Karpas-422 (cell line): Measurements from ENCODE around the gene NAGS. TPM values are rescaled to one million over a fixed set of nuclear protein-coding genes. Genes with fewer than 3 reads are reported as not detected.
"Not testable (repeated sequence)": the region's sequence is repeated elsewhere in the genome, so short reads cannot be mapped to it uniquely, and the experiment has no call there.

Experiments
- DNase-seq: peaks from one replicate; pipeline ENCODE4 v3.0.0-alpha.2; 2015
- H2AFZ ChIP-seq: fragments of 200-600 bp; sonication (generic); 2 replicates; pipeline ENCODE4 v1.6.1; 2014; ENCODE audit warnings: antibody characterized with exemption, low read length, mixed read lengths
- H3K27ac ChIP-seq: fragments of 200-600 bp; sonication (generic); 2 replicates; pipeline ENCODE4 v1.5.1; 2014; ENCODE audit warnings: mild to moderate bottlenecking, low read length, moderate library complexity
- H3K27me3 ChIP-seq: fragments of 200-600 bp; sonication (generic); 2 replicates; pipeline ENCODE4 v1.6.1; 2014; ENCODE audit warnings: low read length, mixed read lengths
- H3K36me3 ChIP-seq: fragments of 200-600 bp; sonication (generic); 2 replicates; pipeline ENCODE4 v1.6.1; 2014; ENCODE audit warnings: low read length, mixed read lengths; ENCODE audit not compliant: insufficient read depth
- H3K4me1 ChIP-seq: fragments of 200-600 bp; sonication (generic); 2 replicates; pipeline ENCODE4 v1.6.1; 2014; ENCODE audit warnings: mild to moderate bottlenecking, low read length, mixed read lengths
- H3K4me2 ChIP-seq: fragments of 200-600 bp; sonication (generic); 2 replicates; pipeline ENCODE4 v1.6.1; 2014; ENCODE audit warnings: low read length, low read depth, mild to moderate bottlenecking; ENCODE audit not compliant: poor library complexity, severe bottlenecking
- H3K4me3 ChIP-seq: fragments of 200-600 bp; sonication (generic); 2 replicates; pipeline ENCODE4 v1.5.1; 2014; ENCODE audit warnings: mild to moderate bottlenecking, antibody characterized with exemption, low read length, mixed read lengths
- H3K79me2 ChIP-seq: fragments of 200-600 bp; sonication (generic); 2 replicates; pipeline ENCODE4 v1.6.1; 2014; ENCODE audit warnings: mild to moderate bottlenecking, low read length, mixed read lengths
- H3K9ac ChIP-seq: fragments of 200-600 bp; sonication (generic); 2 replicates; pipeline ENCODE4 v1.6.0; 2014; ENCODE audit warnings: low read length
- H3K9me2 ChIP-seq: fragments of 200-600 bp; sonication (generic), shearing (Covaris generic); replicated peaks from 2 replicates; pipeline ENCODE4 v1.6.0; 2014; ENCODE audit warnings: mild to moderate bottlenecking, low read length, moderate library complexity; ENCODE audit not compliant: insufficient read depth
- H3K9me3 ChIP-seq: fragments of 300-700, 200-600 bp; sonication (generic); 2 replicates; pipeline ENCODE4 v1.6.1; 2014; ENCODE audit warnings: low read length, mixed read lengths
- H4K20me1 ChIP-seq: fragments of 200-600 bp; sonication (generic); 2 replicates; pipeline ENCODE4 v1.6.1; 2014; ENCODE audit warnings: mild to moderate bottlenecking, antibody characterized with exemption, low read length, low read depth; ENCODE audit not compliant: insufficient read depth
- total RNA-seq: library from RNA; depleted of rRNA; stranded (reverse); fragments of >200 nt; shearing (Covaris generic); gene quantifications from 2 replicates; pipeline ENCODE4 v1.2.3, GENCODE V29; 2014; ENCODE audit warnings: low replicate concordance

Gene NAGS
- total RNA-seq, 1 experiment from 2014 or later: 4.3 TPM

DNA sequence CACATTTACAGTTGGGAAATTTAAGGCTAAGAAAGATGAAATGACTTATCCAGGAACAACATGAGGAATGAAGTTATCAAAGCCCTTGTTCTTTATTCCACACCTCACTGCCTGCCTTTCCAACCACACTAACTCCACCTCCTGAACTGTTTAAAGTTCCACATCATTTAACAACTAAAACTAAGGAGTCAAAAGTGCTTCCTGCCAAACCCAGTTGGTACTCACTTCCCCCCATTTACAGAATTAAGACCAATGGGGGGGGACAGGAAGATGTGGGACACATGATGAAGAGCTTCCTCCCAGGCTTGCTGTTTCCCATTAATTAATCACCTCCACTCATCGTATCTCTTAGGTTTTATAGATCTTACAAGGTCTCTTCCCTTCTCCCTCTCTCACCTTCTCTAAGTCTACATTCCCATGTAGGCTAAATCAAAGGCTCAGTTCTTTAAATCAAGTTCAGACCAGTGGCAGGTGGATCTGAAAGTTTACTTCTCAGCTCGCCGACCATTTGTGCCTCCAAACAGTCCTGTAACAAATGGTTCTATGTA lies 29.5 kb downstream of the NAGS start:
- H3K9me3 ChIP-seq: no peaks in the 10 kb centered on the region
- no peaks in the 10 kb centered on the region for H3K27me3 ChIP-seq
- H3K79me2 ChIP-seq: peaks cover 4% of the 10 kb centered on the region; the same call in 1 of the 2 replicates
- no peak overlapping the region for H3K4me3 ChIP-seq
- H3K4me1 ChIP-seq: no peaks in the 10 kb centered on the region
- H4K20me1 ChIP-seq: no peaks in the 10 kb centered on the region
- H2AFZ ChIP-seq: no peak overlapping the region
- no peak overlapping the region for H3K27ac ChIP-seq
- H3K4me2 ChIP-seq: no peak overlapping the region
- H3K36me3 ChIP-seq: peaks cover 28% of the 10 kb centered on the region
- no peaks in the 10 kb centered on the region for H3K9me2 ChIP-seq
- no peak for DNase-seq
- H3K9ac ChIP-seq: no peak overlapping the region

- not testable (repeated sequence) for H3K27ac ChIP-seq, H3K9me2 ChIP-seq, H3K9me3 ChIP-seq, H2AFZ ChIP-seq, DNase-seq, H3K4me1 ChIP-seq, H3K9ac ChIP-seq, H3K4me3 ChIP-seq, H3K27me3 ChIP-seq, H3K4me2 ChIP-seq, H4K20me1 ChIP-seq, H3K79me2 ChIP-seq
- H3K36me3 ChIP-seq: peaks cover 29% of the 10 kb centered on the region
Observed at GRCh38 chr17:44034688-44035087, 30.3 kb downstream of the NAGS start.

GRCh38 chr17:44037471-44037870 lies 33.0 kb downstream of the NAGS start:
- Histone ChIP-seq H3K36me3 (peaks cover 31% of the 10 kb centered on the region), H3K4me2 (no peak overlapping the region), H3K9me3 (no peaks in the 10 kb centered on the region), H3K9ac (no peak overlapping the region), H2AFZ (no peak overlapping the region), H3K27me3 (no peaks in the 10 kb centered on the region), H3K79me2 (peaks cover 29% of the 10 kb centered on the region), H4K20me1 (peaks cover 14% of the 10 kb centered on the region; the same call in 1 of the 2 replicates), H3K4me3 (no peak overlapping the region), H3K4me1 (peaks cover 4% of the 10 kb centered on the region), H3K27ac (no peak overlapping the region), H3K9me2 (no peaks in the 10 kb centered on the region)
- no peak for DNase-seq

DNA sequence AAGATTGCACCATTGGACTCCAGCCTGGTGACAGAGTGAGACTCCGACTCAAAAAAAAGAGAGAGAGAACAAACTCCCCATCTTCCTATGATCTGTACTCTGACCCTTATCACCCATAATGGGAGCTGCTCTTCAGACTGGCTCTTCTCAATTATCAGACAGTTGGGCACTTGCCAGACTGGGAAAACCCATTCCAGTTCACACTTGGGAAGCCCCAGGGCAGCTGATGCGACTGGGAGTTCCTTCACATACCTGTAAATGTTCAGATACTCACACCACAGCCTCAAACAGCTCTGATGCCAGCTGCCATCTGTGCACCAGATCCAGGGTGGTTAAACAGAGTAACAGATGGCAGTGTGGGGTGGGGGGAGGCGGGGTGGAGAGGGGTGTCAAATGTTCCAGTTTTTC lies 34.2 kb downstream of the NAGS start:
- Histone ChIP-seq H3K4me3 (no peak overlapping the region), H3K79me2 (peaks cover 38% of the 10 kb centered on the region), H3K9me2 (no peaks in the 10 kb centered on the region), H3K9me3 (no peaks in the 10 kb centered on the region), H3K27ac (no peak overlapping the region), H2AFZ (no peak overlapping the region), H3K4me1 (peaks cover 4% of the 10 kb centered on the region), H3K36me3 (peaks cover 28% of the 10 kb centered on the region), H3K27me3 (no peaks in the 10 kb centered on the region), H3K9ac (no peak overlapping the region), H4K20me1 (peaks cover 20% of the 10 kb centered on the region; the same call in 1 of the 2 replicates), H3K4me2 (no peak overlapping the region)
- DNase-seq: no peak

GRCh38 chr17:44039829-44040635 lies 35.6 kb downstream of the NAGS start:
- Histone ChIP-seq H3K9ac (no peak overlapping the region), H3K9me3 (no peaks in the 10 kb centered on the region), H2AFZ (no peak overlapping the region), H3K79me2 (peaks cover 51% of the 10 kb centered on the region), H3K27me3 (no peaks in the 10 kb centered on the region), H3K9me2 (no peaks in the 10 kb centered on the region), H3K27ac (no peak overlapping the region), H3K4me1 (peaks cover 4% of the 10 kb centered on the region), H3K4me3 (no peak overlapping the region), H4K20me1 (peaks cover 29% of the 10 kb centered on the region), H3K36me3 (peaks cover 27% of the 10 kb centered on the region), H3K4me2 (no peak overlapping the region)
- no peak for DNase-seq

GRCh38 chr17:44043272-44043696 lies 38.9 kb downstream of the NAGS start:
- Histone ChIP-seq H2AFZ (no peak overlapping the region), H3K4me2 (no peak overlapping the region), H3K79me2 (peaks cover 69% of the 10 kb centered on the region), H3K27me3 (no peaks in the 10 kb centered on the region), H3K4me1 (peaks cover 4% of the 10 kb centered on the region), H3K9me3 (no peaks in the 10 kb centered on the region), H3K27ac (no peak overlapping the region), H4K20me1 (peaks cover 29% of the 10 kb centered on the region), H3K4me3 (no peak overlapping the region), H3K36me3 (peaks cover 25% of the 10 kb centered on the region), H3K9me2 (no peaks in the 10 kb centered on the region), H3K9ac (no peak overlapping the region)
- DNase-seq: no peak

DNA sequence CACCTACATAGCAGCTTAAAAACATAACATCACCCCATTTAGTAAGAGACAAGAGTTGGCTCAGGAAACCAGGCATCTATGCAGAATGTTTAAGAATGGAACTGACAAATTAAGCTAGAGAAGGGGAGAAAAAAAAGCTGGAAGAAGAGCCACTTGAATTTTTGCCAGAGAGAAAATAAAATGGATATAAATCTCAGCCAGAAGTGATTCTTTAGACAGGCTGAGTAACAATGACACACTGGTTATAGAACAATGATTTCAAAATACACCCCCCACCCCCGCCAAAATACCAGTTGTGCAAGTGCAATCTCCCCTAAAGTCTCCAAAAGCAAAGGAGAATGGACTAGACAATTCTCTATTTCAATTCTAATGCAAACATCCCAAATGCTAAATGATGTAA lies 39.6 kb downstream of the NAGS start:
- H3K9me2 ChIP-seq: no peaks in the 10 kb centered on the region
- H3K4me3 ChIP-seq: no peak overlapping the region
- peaks cover 31% of the 10 kb centered on the region for H3K36me3 ChIP-seq
- DNase-seq: no peak
- no peaks in the 10 kb centered on the region for H3K27me3 ChIP-seq
- H3K27ac ChIP-seq: no peak overlapping the region
- peaks cover 29% of the 10 kb centered on the region for H4K20me1 ChIP-seq
- no peak overlapping the region for H3K9ac ChIP-seq
- peaks cover 74% of the 10 kb centered on the region for H3K79me2 ChIP-seq
- no peak overlapping the region for H2AFZ ChIP-seq
- no peak overlapping the region for H3K4me2 ChIP-seq
- peaks cover 4% of the 10 kb centered on the region for H3K4me1 ChIP-seq
- H3K9me3 ChIP-seq: no peaks in the 10 kb centered on the region

DNA sequence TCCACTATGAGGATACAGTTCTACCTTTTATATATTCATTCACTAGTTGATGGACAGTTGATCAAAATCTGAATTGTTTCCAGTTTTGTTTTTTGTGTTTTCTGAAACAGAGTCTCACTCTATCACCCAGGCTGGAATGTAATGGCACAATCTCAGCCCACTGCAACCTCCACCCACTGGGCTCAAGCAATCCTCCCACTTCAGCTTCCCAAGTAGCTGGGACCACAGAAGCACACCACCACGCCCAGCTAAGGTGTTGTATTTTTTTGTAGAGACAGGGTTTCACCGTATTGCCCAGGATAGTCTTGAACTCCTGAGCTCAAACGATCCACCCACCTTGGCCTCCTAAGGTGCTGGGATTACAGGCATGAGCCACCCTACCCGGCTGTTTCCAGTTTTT lies 41.1 kb downstream of the NAGS start:
- no peak for DNase-seq
- H3K4me3 ChIP-seq: no peak overlapping the region
- H2AFZ ChIP-seq: no peak overlapping the region
- H3K9ac ChIP-seq: no peak overlapping the region
- H3K4me2 ChIP-seq: no peak overlapping the region
- H3K9me3 ChIP-seq: no peaks in the 10 kb centered on the region
- H3K4me1 ChIP-seq: peaks cover 4% of the 10 kb centered on the region
- H3K36me3 ChIP-seq: peaks cover 27% of the 10 kb centered on the region
- no peaks in the 10 kb centered on the region for H3K27me3 ChIP-seq
- H3K27ac ChIP-seq: no peak overlapping the region
- no peaks in the 10 kb centered on the region for H3K9me2 ChIP-seq
- peaks cover 73% of the 10 kb centered on the region for H3K79me2 ChIP-seq
- peaks cover 21% of the 10 kb centered on the region for H4K20me1 ChIP-seq
